HepG2 (cell line): ENCODE results near the gene KCTD16.

Experiments used
- CTCF ChIP-seq: sonication (generic); formaldehyde crosslinking; IDR thresholded peaks from 2 replicates; pipeline ENCODE4 v1.5.0; 2020; ENCODE audit warnings: mild to moderate bottlenecking, missing genetic modification reagents, moderate library complexity
- NONO ChIP-seq, 2 experiments: fragments of 450-650 bp in 1 of 2; sonication (generic) in 1 of 2; formaldehyde crosslinking in 1 of 2; IDR thresholded peaks in 1 of 2; conservative IDR thresholded peaks in 1 of 2; 2 replicates each; pipeline versions ENCODE4 v1.6.1 to v1.8.0; 2017 to 2022; ENCODE audit warnings: mild to moderate bottlenecking in 1 of 2, missing genetic modification reagents in 1 of 2, moderate library complexity in 1 of 2
- NR2F1 ChIP-seq, 2 experiments: fragments of 450-650 bp in 1 of 2; formaldehyde crosslinking in 1 of 2; IDR thresholded peaks; 2 replicates each; pipeline versions ENCODE4 v1.5.0 to v1.6.1; 2016 to 2020; ENCODE audit warnings: mild to moderate bottlenecking in 1 of 2, missing compliant biosample characterization in 1 of 2, missing genetic modification reagents in 1 of 2, moderate library complexity in 1 of 2
- ZBTB21 ChIP-seq: sonication (generic); formaldehyde crosslinking; IDR thresholded peaks from 2 replicates; pipeline ENCODE4 v1.4.0; 2020; ENCODE audit warnings: missing genetic modification reagents
- ZBTB46 ChIP-seq: sonication (generic); formaldehyde crosslinking; IDR thresholded peaks from 2 replicates; pipeline ENCODE4 v1.4.0; 2020; ENCODE audit warnings: mild to moderate bottlenecking, missing genetic modification reagents, borderline replicate concordance
- ZNF563 ChIP-seq: sonication (generic); formaldehyde crosslinking; IDR thresholded peaks from 2 replicates; pipeline ENCODE4 v1.8.0; 2022; ENCODE audit warnings: mild to moderate bottlenecking, moderate library complexity, missing genetic modification reagents
- ZNF775 ChIP-seq: sonication (generic); formaldehyde crosslinking; IDR thresholded peaks from 2 replicates; pipeline ENCODE4 v1.4.0; 2020; ENCODE audit warnings: missing genetic modification reagents, mild to moderate bottlenecking, moderate library complexity, borderline replicate concordance
- TF ChIP-seq, protein P1 (sequence below): sonication (generic); formaldehyde crosslinking; IDR thresholded peaks from 2 replicates; pipeline ENCODE4 v1.8.1; 2023; ENCODE audit warnings: mild to moderate bottlenecking, missing genetic modification reagents, borderline replicate concordance

GRCh38 chr5:144206141-144206540 lies 35.5 kb downstream of the KCTD16 start:
- TF ChIP-seq NR2F1 (CRISPR knock-in tag; IDR thresholded peaks at IDR 0.05): no peak
- no peak for TF ChIP-seq NONO (IDR thresholded peaks at IDR 0.05)
- TF ChIP-seq NONO (CRISPR knock-in tag; conservative IDR thresholded peaks at IDR 0.05): no peak
- TF ChIP-seq ZNF563 (CRISPR knock-in tag): no peak
- TF ChIP-seq ZNF775: no peak
- TF ChIP-seq, protein P1, sequence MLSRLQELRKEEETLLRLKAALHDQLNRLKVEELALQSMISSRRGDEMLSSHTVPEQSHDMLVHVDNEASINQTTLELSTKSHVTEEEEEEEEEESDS (CRISPR knock-in tag): no peak
- no peak for TF ChIP-seq ZBTB21
- TF ChIP-seq ZBTB46 (CRISPR knock-in tag): no peak
- no peak for TF ChIP-seq CTCF (CRISPR knock-in tag)
